HG02840 (cell line): ENCODE data around the gene AOPEP.

ENCODE experiments used
- ATAC-seq: cut with Tn5 transposase; IDR thresholded peaks from one replicate; pipeline ENCODE4 v1.9.1; 2021; ENCODE audit warnings: mild to moderate bottlenecking, moderate library complexity, moderate number of reproducible peaks; ENCODE audit not compliant: unreplicated experiment, low FRiP score

AOPEP gene

GRCh38 chr9:94908011-94908563, 181.6 kb downstream of the AOPEP start:
- no peak for ATAC-seq

DNA sequence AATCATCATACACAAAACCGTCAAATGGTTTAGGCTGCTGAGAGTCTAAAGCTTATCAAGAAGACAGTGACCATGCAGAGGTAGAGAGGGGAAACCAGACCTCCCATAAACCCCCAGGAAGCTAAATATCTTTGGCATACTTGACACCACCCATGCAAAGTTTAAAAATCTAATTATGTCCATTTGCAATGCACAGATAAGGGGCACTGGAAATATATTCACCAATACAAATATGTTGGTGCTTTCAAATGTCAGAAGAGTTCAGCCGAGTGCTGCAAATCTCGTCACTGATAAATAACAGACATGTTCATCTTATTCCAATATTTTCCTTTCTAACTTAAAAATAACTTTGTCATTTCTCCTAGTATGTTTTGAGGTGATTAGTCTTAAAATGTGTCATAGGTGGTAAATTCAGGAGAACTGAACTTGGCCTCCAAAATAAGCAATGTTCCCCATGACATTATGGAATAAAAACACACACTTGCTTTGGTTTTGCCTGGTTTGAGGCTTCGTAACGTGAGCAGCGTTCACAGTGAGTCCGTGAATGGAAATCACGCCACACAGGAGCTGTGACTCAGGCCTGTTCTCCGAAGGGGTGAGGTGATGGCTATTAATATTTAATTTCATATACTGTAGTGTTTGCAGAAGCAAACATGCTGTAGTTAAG, 182.2 kb downstream of the AOPEP start:
- ATAC-seq, result no peak

- ATAC-seq, result no peak
Observed at GRCh38 chr9:94909250-94909894, 182.9 kb downstream of the AOPEP start.

DNA sequence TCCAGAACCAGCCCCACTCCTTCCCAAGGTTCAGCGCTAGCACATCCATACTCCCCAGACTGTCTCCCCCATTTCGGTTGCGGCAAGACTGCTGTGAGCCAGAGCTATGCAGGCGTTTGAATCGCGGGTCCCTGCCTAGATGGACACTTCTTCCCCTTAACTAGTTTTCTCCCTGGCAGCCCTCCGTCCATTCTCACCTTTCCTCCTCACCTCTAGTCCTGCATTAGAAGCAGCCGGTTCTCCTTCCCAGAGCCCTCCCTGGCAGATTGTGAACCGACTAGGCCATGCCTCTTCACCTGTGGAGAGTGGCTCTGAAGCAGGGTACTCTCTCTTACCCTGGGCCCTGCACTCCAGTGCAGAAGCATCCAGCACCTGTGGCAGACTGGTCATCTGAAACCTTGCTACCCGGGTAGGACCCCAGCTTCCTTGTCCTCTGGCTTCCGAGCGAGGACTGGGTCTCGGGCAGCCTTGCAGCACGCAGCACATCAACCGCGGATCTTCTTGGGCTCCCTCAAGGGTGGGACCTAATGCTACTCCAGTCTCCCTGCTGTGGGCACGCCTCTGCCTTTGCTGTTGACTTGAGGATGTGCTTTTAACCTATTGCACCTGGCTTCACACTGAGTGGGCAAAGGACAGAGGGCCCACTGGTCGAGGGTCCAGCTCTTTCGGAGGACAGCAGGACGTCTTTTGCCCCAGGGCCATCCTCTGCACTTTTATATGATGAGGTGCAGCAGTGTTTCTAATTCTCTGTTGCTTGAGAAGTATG, 183.6 kb downstream of the AOPEP start:
- ATAC-seq, result no peak

DNA sequence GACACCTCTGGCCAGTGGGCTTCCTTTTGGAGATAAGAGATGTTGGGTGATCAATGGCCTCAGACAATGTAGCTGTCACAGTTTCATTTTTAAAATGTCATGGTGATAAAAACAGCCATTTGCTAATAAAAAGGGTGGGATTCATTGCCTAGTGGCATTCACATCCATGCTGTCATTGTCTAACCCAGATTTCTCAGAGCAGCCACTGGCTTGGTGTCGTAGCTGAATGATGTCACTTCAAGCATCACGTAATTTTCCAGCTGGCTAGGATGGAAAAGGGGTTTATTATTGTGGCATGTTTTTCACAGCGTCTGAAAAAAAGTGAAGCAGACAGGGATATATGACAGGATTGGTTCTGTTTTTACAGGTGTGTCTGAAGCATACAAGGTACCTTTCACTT, 184.7 kb downstream of the AOPEP start:
- no peak for ATAC-seq

GRCh38 chr9:94911986-94912635, 185.6 kb downstream of the AOPEP start:
- ATAC-seq, result no peak

DNA sequence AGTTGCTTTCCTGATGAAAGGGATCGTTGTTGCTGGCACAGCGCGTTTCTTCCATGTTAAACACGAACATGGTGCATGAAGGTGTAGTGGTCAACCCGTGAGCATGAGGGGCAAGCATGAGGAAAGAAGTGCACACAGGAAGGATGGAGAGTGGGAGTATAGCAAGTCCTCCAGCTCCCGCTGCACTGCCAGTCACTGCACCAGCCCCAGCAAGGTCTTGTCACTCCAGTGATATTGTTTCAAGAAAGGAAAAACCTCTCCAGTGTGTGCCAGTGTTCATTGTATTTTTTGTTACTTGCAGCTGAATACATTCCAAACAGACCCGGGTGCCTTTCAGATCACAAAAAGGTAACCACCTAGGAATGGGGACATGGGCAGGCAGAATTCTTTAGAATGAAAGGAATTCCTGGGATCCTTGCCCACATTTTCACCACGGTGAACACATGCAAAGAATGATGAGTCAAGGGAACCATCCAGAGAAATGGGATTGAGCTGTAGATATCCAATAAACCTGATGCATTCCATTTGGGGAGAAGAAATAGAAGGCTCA, 186.3 kb downstream of the AOPEP start:
- no peak for ATAC-seq

GRCh38 chr9:94913550-94913949, 187.1 kb downstream of the AOPEP start:
- ATAC-seq, result no peak

- no peak for ATAC-seq
Observed at GRCh38 chr9:94915476-94916450, 189.3 kb downstream of the AOPEP start.

- no peak for ATAC-seq
Observed at GRCh38 chr9:94916956-94917355, 190.5 kb downstream of the AOPEP start.

- no peak for ATAC-seq
Observed at GRCh38 chr9:94918038-94918753, 191.7 kb downstream of the AOPEP start.

- ATAC-seq, result no peak
Observed at GRCh38 chr9:94919376-94920098, 193.0 kb downstream of the AOPEP start.

GRCh38 chr9:94920420-94921091, 194.1 kb downstream of the AOPEP start:
- no peak for ATAC-seq

DNA sequence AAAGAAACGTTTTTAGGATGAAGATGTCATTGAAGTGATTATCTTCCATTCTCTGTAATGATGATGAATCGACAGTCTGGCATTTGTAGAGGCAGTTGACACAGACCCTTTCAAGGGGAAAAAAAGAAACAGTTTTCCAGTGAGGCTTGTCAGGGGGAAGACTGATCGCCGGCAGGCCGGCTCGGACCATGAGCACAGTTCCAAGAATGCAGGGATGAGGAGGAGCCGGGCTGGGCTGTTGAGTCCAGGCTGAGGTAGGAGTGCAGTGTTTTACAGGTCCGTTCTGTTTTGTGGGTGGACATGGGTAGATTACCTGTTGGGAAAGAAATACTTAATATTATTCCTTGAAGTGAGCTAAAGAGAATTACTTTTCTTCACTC, 194.6 kb downstream of the AOPEP start:
- no peak for ATAC-seq

- no peak for ATAC-seq
Observed at GRCh38 chr9:94921656-94922055, 195.2 kb downstream of the AOPEP start.

DNA sequence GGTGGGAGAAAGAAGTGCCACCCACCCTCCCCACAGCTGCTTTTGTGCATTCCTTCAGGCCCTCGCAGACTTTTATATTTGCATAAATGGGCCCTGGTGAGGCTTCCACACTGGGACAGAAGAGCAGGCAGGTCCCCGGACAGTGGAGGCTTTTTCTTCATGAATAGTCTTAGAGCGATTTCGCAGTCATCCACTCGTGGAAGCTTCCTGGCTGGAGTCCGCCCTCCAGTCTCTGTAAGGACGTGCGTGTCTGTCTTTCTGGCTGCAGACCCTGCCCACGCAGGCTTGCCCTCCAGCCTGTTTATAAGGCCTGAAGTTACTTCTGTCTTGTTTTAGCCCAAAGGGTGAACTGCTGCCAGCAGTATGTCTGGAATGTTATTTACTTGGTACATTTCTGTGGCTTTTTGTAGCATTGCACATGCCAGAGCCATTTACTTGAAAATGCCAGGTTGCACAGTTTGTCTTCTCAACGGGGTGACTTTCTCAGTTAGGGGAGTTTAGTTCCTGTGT, 195.7 kb downstream of the AOPEP start:
- ATAC-seq, result no peak

DNA sequence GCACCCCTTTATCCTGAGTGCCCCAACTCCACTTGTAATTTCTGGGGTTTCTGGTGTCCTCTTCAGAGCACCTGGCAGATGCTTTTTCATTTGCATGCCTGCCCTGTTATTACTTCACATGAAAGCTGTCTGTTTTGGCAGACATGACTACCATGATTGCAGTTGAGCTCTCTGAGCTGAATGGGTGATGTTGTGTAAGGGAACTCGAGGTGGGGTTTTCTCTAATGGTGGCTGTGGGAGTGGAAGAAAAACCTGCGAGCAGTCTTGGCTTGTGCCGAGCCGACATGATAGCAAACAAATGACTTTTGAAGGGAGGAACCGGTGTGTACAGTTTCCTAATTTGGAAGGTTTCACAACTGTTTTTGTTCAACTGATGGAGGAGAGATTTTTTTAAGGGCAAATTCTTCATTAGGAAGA, 196.2 kb downstream of the AOPEP start:
- ATAC-seq, result no peak
